ENCODE results near the gene NKX6-1. TPM values are rescaled to one million over a fixed set of nuclear protein-coding genes. Genes with fewer than 3 reads are reported as not detected.

NKX6-1 gene
- total and polyA plus RNA-seq, 2 donors (not counting 3 experiments of a cell fraction or from before 2014, with no cell fraction given), result not detected

DNA sequence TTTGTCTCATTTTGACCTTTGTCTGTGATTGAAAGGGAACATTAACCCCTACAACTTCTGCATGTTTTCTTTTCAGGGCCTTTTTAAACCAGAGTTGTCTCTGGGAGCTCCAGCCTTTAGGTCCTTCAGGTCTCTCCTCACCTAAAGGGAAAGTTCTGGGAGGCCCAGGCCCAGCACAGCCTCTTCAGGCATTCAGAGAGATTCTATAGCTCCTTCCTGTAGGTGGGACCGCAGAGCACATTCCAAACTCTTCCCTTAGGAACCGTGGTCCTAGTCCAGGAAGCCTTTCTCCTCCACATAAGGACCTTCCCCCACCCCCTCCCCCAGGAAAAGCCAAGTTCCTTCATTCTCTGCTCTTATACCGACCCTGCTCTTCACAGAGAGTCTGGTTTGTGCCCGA lies 14.9 kb downstream of the NKX6-1 start:
- DNase-seq (ENCODE audit: low read depth, low spot score), result no peak
- peaks cover 61 to 97% of the 10 kb centered on the region in 2 experiments for H3K27me3 ChIP-seq (ENCODE audit: control insufficient read depth in 2 of 2, insufficient read depth in 2 of 2, low read length in 2 of 2)
- TF ChIP-seq JUN (IDR thresholded peaks at IDR 0.05; ENCODE audit: borderline replicate concordance, insufficient read depth, insufficient read length, low read depth) (no peak), EZH2 (IDR thresholded peaks at IDR 0.05; ENCODE audit: borderline replicate concordance, low read depth, low read length, severe bottlenecking) (no peak), CTCF (IDR thresholded peaks at IDR 0.05; ENCODE audit: extremely low read depth in 1 of 2, insufficient read depth in 1 of 2, low read depth in 1 of 2, low read length in 2 of 2) (no peak), POLR2A (IDR thresholded peaks at IDR 0.05; ENCODE audit: low read depth, low read length) (no peak), GATA2 (IDR thresholded peaks at IDR 0.05; ENCODE audit: insufficient read depth, insufficient read length, low read depth, low read length) (no peak), POLR2AphosphoS5 (IDR thresholded peaks at IDR 0.05; ENCODE audit: insufficient read depth, low read depth, low read length) (no peak), FOS (IDR thresholded peaks at IDR 0.05; ENCODE audit: borderline replicate concordance, insufficient read depth, low read length) (no peak), MYC (IDR thresholded peaks at IDR 0.05; ENCODE audit: low read depth, low read length) (no peak)
- TF ChIP-seq, protein P1, sequence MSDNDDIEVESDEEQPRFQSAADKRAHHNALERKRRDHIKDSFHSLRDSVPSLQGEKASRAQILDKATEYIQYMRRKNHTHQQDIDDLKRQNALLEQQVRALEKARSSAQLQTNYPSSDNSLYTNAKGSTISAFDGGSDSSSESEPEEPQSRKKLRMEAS (IDR thresholded peaks at IDR 0.05; ENCODE audit: insufficient read depth, insufficient read length), result no peak
- no peaks in the 10 kb centered on the region for H3K9me1 ChIP-seq (replicated peaks; ENCODE audit: control insufficient read depth, extremely low read depth, insufficient read depth, low read length)
- no peaks in the 10 kb centered on the region for H3K9me3 ChIP-seq (replicated peaks; ENCODE audit: control insufficient read depth, insufficient read depth, low read length)
- no peak overlapping the region for H3K4me3 ChIP-seq (replicated peaks in 1 of 3; ENCODE audit: insufficient read depth in 1 of 3, low read depth in 1 of 3, low read length in 3 of 3)
- POLR2A ChIA-PET, result no interaction called here
- CTCF ChIA-PET, result interaction anchor here (1.4 kb wide), 1 partner anchor 19 kb away, joined by 3 read pairs; no protein-coding TSS in a partner anchor
- no TSS peak for BruUV-seq (replicated peaks)
- H3K36me3 ChIP-seq (ENCODE audit: control insufficient read depth in 2 of 2, extremely low read depth in 1 of 2, insufficient read depth in 2 of 2, low read length in 2 of 2), result no peaks in the 10 kb centered on the region
- H4K20me1 ChIP-seq (replicated peaks; ENCODE audit: control insufficient read depth, extremely low read depth, insufficient read depth, low read length), result no peaks in the 10 kb centered on the region
- no peaks in the 10 kb centered on the region for H3K4me1 ChIP-seq (ENCODE audit: control insufficient read depth, extremely low read depth, insufficient read depth, low read length)
- no peak overlapping the region for H3K4me2 ChIP-seq (ENCODE audit: insufficient read depth, low read length)
- dilution Hi-C loops (cut with MboI; ENCODE audit: extremely low pct_ligation_motif_present, low sequenced_read_pairs) (no loop called here), intact Hi-C loops (cut with micrococcal nuclease) (no loop called here)
- no peak overlapping the region for H3K9ac ChIP-seq (replicated peaks; ENCODE audit: extremely low read depth, insufficient read depth, low read length)
- no peaks in the 10 kb centered on the region for H3K79me2 ChIP-seq (ENCODE audit: control insufficient read depth, insufficient read depth, low read length)
- FAIRE-seq, result no peak
- H2AFZ ChIP-seq (ENCODE audit: low read depth, low read length), result no peak overlapping the region
- H3K27ac ChIP-seq (ENCODE audit: insufficient read depth, low read depth, low read length), result no peak overlapping the region

All from endothelial cell of umbilical vein (primary cell).